Measurements from ENCODE around the gene DBNDD2. TPM values are rescaled to one million over a fixed set of nuclear protein-coding genes. Genes with fewer than 3 reads are reported as not detected.
A peak's percentile ranks its signal among the peaks of the same experiment; 100 is the strongest.

DBNDD2 gene
- total RNA-seq, 2 donors from 2014 or later = 139 to 159 TPM

- Histone ChIP-seq H3K4me3 (no peak overlapping the region), H3K4me1 (peaks cover 5 to 22% of the 10 kb centered on the region in 2 donors), H3K9me3 (no peaks in the 10 kb centered on the region), H3K27me3 (no peaks in the 10 kb centered on the region), H3K27ac (no peak overlapping the region), H3K36me3 (peaks cover 60% of the 10 kb centered on the region)
- no peak for TF ChIP-seq CTCF (IDR thresholded peaks at IDR 0.05)
- no peak for DNase-seq (ENCODE audit: low spot score)
These were observed 15.6 kb downstream of the DBNDD2 start for GRCh38 chr20:45423700-45424099.

GRCh38 chr20:45425561-45425960 is 17.5 kb downstream of the DBNDD2 start:
- Histone ChIP-seq H3K27ac (no peak overlapping the region), H3K4me1 (peaks cover 0 to 4% of the 10 kb centered on the region in 2 donors), H3K9me3 (no peaks in the 10 kb centered on the region), H3K4me3 (no peak overlapping the region), H3K27me3 (no peaks in the 10 kb centered on the region), H3K36me3 (peaks cover 53% of the 10 kb centered on the region)
- DNase-seq (ENCODE audit: low spot score) = no peak
- TF ChIP-seq CTCF (IDR thresholded peaks at IDR 0.05) = no peak

- peak overlapping the region in 1 of 2 donors; percentile 10 for H3K27ac ChIP-seq
- H3K4me3 ChIP-seq = no peak overlapping the region
- H3K4me1 ChIP-seq = peaks cover 0 to 4% of the 10 kb centered on the region in 2 donors
- H3K27me3 ChIP-seq = no peaks in the 10 kb centered on the region
- DNase-seq (ENCODE audit: low spot score) = no peak
- TF ChIP-seq CTCF (IDR thresholded peaks at IDR 0.05) = no peak
- H3K36me3 ChIP-seq = peaks cover 44% of the 10 kb centered on the region
- no peaks in the 10 kb centered on the region for H3K9me3 ChIP-seq
These were observed 18.4 kb downstream of the DBNDD2 start for GRCh38 chr20:45426320-45427016.

- Histone ChIP-seq H3K4me1 (peaks cover 0 to 4% of the 10 kb centered on the region in 2 donors), H3K9me3 (no peaks in the 10 kb centered on the region), H3K27ac (peak overlapping the region in 1 of 2 donors; percentile 10), H3K4me3 (no peak overlapping the region), H3K27me3 (no peaks in the 10 kb centered on the region), H3K36me3 (peaks cover 34% of the 10 kb centered on the region)
- no peak for TF ChIP-seq CTCF (IDR thresholded peaks at IDR 0.05)
- DNase-seq (ENCODE audit: low spot score) = no peak
These were observed 19.4 kb downstream of the DBNDD2 start for GRCh38 chr20:45427236-45428149.

GRCh38 chr20:45429618-45430017 is 21.5 kb downstream of the DBNDD2 start:
- no peak for DNase-seq (ENCODE audit: low spot score)
- no peaks in the 10 kb centered on the region for H3K27me3 ChIP-seq
- H3K36me3 ChIP-seq = peaks cover 14% of the 10 kb centered on the region
- peaks cover 0 to 4% of the 10 kb centered on the region in 2 donors for H3K4me1 ChIP-seq
- H3K9me3 ChIP-seq = no peaks in the 10 kb centered on the region
- TF ChIP-seq CTCF (IDR thresholded peaks at IDR 0.05) = no peak
- no peak overlapping the region for H3K27ac ChIP-seq
- no peak overlapping the region for H3K4me3 ChIP-seq

Measured in right atrium auricular region (tissue), 2 donors.